Left renal pelvis (tissue), 4 donors: Measurements from ENCODE around the gene GRIFIN. TPM values are rescaled to one million over a fixed set of nuclear protein-coding genes. Genes with fewer than 3 reads are reported as not detected.
A peak's percentile ranks its signal among the peaks of the same experiment; 100 is the strongest.
"Not testable (repeated sequence)": the region's sequence is repeated elsewhere in the genome, so short reads cannot be mapped to it uniquely, and the experiment has no call there.

Experiments used
- DNase-seq, 4 donors: peaks; one replicate each; pipeline ENCODE4 v3.0.0-alpha.2; 2013; ENCODE audit warnings: low read depth in 4 of 4, low spot score in 3 of 4
- polyA plus RNA-seq, 4 donors: library from polyadenylated mRNA; unstranded; fragments of 120-200 nt; gene quantifications; one replicate each; pipeline ENCODE4 v1.2.1, GENCODE V29; 2013; ENCODE audit not compliant: insufficient read length in 4 of 4

GRIFIN gene
- polyA plus RNA-seq, 4 donors: not detected

- no peak for DNase-seq
These were observed 13.5 kb downstream of the GRIFIN start for GRCh38 chr7:2462731-2463130.

- no peak for DNase-seq
These were observed 14.8 kb downstream of the GRIFIN start for GRCh38 chr7:2461268-2462026.

DNA sequence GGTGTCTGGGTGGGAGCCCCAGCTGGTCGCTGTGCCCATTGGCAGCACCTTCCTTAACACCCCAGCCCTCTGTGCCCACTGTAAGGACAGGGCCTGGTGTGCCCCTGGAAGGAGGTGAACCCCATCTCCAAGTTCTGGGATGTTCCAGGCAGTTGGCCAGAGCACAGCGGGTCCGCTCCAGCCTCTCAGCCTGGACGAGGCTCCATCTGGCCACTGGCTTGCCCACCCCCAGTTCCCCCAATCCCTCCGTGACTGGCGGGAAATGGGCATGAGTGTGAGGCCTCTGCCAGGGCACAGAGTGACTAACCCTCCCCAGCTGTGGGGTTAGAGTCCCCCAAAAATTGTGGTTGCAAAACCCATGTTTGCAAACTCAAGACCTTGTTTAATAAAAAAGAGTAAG, 15.6 kb downstream of the GRIFIN start:
- DNase-seq: no peak

- no peak for DNase-seq
These were observed 16.0 kb downstream of the GRIFIN start for GRCh38 chr7:2460188-2460587.

DNA sequence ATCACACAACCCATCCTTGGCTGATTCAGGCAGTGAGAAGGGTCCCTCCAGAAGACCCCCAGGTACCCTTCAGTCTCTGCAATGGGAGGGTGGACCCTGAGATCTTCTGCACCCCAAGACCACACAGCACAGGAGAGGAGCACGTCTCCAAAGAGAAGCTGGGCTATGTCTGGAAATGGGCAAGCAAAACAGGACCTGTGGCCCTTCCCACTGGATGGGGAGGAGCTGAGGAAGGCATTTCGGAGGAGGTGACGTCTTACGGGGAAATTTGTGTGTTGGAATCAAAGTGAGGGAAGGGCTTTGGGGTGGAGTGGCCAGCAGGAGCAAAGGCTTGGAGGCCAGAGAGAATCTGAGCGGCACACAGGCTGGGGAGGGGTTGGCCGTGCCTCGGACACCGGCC, 16.5 kb downstream of the GRIFIN start:
- DNase-seq: no peak

DNA sequence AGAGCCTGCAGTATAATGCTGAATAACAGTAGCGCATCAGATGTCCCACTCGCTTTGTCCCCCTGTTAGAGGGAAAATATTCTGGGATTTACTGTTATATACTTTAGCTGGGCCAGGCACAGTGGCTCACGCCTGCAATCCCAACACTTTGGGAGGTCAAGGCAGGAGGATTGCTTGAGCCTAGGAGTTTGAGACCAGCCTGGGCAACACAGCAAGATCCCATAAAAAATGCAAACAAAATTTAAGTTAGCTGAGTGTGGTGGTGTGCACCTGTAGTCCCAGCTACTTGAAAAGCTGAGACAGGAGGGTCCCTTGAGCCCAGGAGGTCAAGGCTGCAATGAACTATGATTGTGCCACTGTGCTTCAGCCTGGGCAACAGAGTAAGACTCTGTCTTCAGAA, 22.3 kb downstream of the GRIFIN start:
- DNase-seq: not testable (repeated sequence)

- DNase-seq: no peak
These were observed 23.4 kb downstream of the GRIFIN start for GRCh38 chr7:2452643-2453270.

DNA sequence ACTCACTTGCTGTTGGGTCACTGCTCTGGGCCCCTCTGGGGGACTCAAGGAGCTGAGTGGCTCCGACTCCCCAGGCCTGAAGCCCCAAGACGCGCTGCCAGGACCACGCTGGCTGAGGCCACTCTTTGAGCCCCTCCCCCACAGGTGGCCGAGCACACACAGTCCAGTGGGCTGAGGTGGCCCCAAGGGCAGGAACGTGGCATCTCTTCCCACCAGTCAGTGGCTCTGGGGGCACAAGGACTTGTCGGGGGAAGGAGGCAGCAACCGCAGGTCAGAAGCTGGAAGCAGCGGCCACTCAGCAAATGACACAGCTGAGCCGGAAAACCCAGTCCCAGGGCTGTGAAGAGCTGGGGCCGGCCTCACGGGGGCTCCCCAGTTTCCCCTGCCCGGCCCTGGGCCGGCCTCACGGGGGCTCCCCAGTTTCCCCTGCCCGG, 24.1 kb downstream of the GRIFIN start:
- no peak for DNase-seq

GRCh38 chr7:2451171-2452073, 24.8 kb downstream of the GRIFIN start:
- DNase-seq: peak in 2 of 4 donors; percentile 40 to 53

GRCh38 chr7:2450198-2451107, 25.7 kb downstream of the GRIFIN start:
- no peak for DNase-seq

DNA sequence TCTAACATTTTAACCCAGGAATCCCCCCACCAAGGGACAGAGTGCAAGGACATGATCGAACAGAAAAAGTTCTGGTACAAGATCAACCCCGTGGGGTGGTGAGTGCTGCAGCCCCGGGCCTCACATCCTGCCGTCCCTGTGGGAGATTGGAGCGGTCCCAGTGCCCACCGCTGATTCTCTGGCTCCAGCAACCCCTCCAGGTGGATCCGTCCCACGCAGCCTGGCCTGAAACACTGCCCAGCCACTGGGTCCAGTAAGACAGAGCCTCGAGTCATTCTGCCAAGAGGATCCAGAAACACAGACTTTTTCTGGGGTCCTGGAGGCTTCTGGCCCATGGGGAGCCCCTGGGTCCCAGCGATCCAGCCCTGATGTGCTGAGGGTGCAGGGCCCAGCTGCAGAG, 29.5 kb downstream of the GRIFIN start:
- no peak for DNase-seq

GRCh38 chr7:2445898-2446555, 30.2 kb downstream of the GRIFIN start:
- no peak for DNase-seq

DNA sequence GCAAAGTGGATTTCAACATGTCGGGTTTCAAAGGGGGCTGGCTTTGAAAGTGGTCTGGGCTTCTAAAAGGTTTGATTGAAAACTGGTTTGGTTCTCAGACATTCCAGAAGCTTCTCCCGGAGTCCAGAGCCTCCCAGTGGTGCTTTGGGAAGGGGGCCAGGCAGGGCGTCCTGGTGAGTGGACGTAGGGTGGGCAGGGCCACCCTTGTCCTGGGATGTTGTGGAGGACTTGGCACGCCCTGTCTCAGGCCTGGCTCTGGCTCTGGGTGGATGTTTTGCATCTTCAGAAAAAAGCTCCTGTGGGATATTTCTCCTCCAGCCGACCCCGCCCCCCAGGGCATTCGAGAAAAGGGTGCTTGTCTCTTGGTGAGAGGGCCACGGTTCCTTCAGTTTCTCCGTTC, 31.2 kb downstream of the GRIFIN start:
- DNase-seq: no peak

GRCh38 chr7:2444476-2444875, 31.7 kb downstream of the GRIFIN start:
- DNase-seq: no peak

DNA sequence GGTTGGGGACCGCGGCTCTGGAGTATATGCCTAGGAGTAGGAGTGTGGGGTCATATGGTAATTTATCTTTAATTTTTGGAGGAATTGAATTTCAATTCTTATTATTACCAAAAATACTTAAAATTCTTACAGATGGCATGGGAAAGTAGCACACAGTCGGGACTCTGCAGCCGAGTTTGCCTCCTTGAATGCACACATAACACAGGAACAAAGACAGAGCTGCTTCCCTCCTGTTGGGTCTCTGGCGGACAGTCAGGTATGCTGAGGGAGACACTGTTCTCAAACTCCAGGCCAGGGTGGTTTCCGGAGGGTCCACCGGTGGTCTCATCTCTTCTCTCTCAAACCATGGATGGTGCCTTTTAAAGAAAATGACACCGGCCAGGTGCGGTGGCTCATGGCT, 32.7 kb downstream of the GRIFIN start:
- no peak for DNase-seq

GRCh38 chr7:2441430-2442058, 34.7 kb downstream of the GRIFIN start:
- DNase-seq: no peak

DNA sequence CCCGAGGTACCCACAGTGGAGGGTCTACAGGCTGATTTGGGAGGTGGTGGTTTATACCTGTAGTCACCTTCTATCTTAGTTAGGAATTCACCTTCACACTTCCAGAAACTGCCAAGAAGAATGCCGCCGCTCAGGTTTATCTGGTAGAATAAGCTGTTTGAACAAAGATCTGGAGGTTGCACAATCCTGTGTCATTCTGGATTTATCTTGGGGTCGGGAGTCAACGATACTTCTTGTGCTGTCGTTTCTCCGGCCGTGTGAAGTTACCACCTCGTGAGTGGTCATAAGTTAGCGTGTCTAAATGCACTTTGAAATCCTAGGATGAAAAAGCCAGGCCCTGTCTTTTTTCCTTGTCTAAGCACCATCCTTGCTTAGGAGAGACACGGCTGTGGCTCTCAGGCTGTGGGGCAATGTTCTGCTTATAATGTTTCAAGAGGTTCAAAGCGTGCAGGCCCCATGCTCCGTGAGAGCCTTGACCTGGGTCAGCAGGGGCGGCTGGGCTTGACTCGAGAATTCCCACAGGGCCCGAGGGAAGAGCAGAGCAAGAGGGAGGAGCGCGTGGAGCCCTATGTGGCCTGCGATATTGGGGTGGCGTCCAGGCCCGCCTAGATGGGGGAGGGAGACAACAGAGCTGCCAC, 35.5 kb downstream of the GRIFIN start:
- DNase-seq: peak in 2 of 4 donors; percentile 20 to 25

DNA sequence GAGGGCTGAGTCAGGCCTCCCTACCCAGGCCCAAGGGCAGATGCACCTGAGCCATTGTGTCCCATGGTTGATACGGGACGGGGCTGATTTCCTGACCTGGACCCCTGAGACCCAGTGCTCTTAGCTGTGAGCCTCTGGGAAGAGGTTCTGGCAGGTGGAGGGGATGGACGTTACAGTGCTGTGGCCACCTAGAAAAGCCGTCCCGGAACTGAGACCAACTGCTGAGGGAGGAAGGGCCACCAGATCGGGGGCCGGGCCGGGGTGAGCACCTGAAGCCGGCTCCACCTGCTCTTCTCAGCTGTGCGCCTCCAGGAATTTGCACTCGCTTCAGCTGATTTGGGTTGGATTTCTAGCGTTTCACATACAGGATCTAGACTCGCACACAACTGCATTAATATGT, 37.4 kb downstream of the GRIFIN start:
- DNase-seq: no peak

DNA sequence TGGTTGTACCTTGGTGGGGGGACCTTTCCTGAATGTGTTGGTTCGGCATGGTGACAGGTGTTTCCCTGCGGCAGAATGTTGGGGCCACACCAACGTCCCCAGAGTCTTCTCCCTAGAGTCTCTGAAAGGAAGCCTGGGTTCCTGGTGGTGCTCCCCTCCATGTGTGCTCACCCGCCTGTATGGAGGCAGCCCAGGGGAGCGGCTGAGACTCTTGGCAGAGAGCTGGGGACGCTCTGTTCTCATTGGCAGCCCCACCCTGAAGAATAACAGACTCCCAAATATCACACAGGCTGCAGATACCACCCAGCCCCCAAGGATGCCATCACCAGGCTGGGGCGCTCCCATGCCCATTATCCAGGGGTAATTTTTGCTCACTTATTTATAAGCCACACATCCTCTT, 38.0 kb downstream of the GRIFIN start:
- no peak for DNase-seq
